CD8-positive, alpha-beta memory T cell (primary cell): ENCODE data around the gene CASR. TPM values are rescaled to one million over a fixed set of nuclear protein-coding genes. Genes with fewer than 3 reads are reported as not detected.
A peak's percentile ranks its signal among the peaks of the same experiment; 100 is the strongest.

Source experiments
- CTCF ChIA-PET: fragments of 350-600 bp; sonication (Branson Sonifier 250); formaldehyde crosslinking; loops from one replicate; lab custom pipeline; 2021; ENCODE audit warnings: antibody characterized with exemption; lab: Charles Lee
- POLR2A ChIA-PET: fragments of 350-600 bp; sonication (Branson Sonifier 250); formaldehyde crosslinking; loops from one replicate; lab custom pipeline; 2021; ENCODE audit warnings: antibody characterized with exemption; lab: Charles Lee
- DNase-seq, 5 donors: peaks; one replicate each; pipeline versions ENCODE4 v3.0.0 to v3.0.0-alpha.2; 2020 to 2022; ENCODE audit warnings: mixed read lengths in 1 of 5
- H3K27ac ChIP-seq: one replicate; pipeline ENCODE4 v1.7.0; 2013; ENCODE audit warnings: low read depth, mild to moderate bottlenecking, low read length, moderate library complexity
- H3K27me3 ChIP-seq: 2 replicates; pipeline ENCODE4 v1.7.0; 2013; ENCODE audit warnings: low read length, mild to moderate bottlenecking; ENCODE audit not compliant: insufficient read depth, poor library complexity, severe bottlenecking
- H3K36me3 ChIP-seq: 2 replicates; pipeline ENCODE4 v1.7.0; 2013; ENCODE audit warnings: mild to moderate bottlenecking, low read length, moderate library complexity; ENCODE audit not compliant: insufficient read depth
- H3K4me1 ChIP-seq: 2 replicates; pipeline ENCODE4 v1.7.0; 2013; ENCODE audit warnings: mild to moderate bottlenecking, low read length, moderate library complexity; ENCODE audit not compliant: insufficient read depth
- H3K4me3 ChIP-seq: 2 replicates; pipeline ENCODE4 v1.7.0; 2013; ENCODE audit warnings: mild to moderate bottlenecking, low read length
- H3K9me3 ChIP-seq: 2 replicates; pipeline ENCODE4 v1.7.0; 2013; ENCODE audit warnings: mild to moderate bottlenecking, low read length
- H3K27ac Mint-ChIP-seq, 8 donors: one replicate each; pipeline ENCODE4 v1.8.0; 2020 to 2021; ENCODE audit warnings: mixed read lengths in 8 of 8, mild to moderate bottlenecking in 6 of 8, inconsistent platforms in 3 of 8, moderate library complexity in 3 of 8
- H3K27me3 Mint-ChIP-seq, 2 donors: one replicate each; pipeline ENCODE4 v1.8.0; 2020 to 2021; ENCODE audit warnings: mixed read lengths in 2 of 2, mild to moderate bottlenecking in 1 of 2, moderate library complexity in 1 of 2
- H3K36me3 Mint-ChIP-seq, 3 donors: one replicate each; pipeline ENCODE4 v1.8.0; 2020 to 2021; ENCODE audit warnings: mixed read lengths in 3 of 3, inconsistent platforms in 1 of 3, mild to moderate bottlenecking in 1 of 3
- H3K4me1 Mint-ChIP-seq, 3 donors: one replicate each; pipeline ENCODE4 v1.8.0; 2020 to 2021; ENCODE audit warnings: mixed read lengths in 3 of 3, inconsistent platforms in 1 of 3, mild to moderate bottlenecking in 1 of 3
- H3K4me3 Mint-ChIP-seq, 7 donors: one replicate each; pipeline ENCODE4 v1.8.0; 2020 to 2021; ENCODE audit warnings: mixed read lengths in 7 of 7, mild to moderate bottlenecking in 6 of 7, moderate library complexity in 4 of 7, inconsistent platforms in 2 of 7
- H3K9me3 Mint-ChIP-seq, 5 donors: one replicate each; pipeline ENCODE4 v1.8.0; 2020 to 2022; ENCODE audit warnings: mixed read lengths in 5 of 5, mild to moderate bottlenecking in 3 of 5, moderate library complexity in 2 of 5, inconsistent platforms in 1 of 5
- polyA plus RNA-seq: library from polyadenylated mRNA; unstranded; fragments of 300-500 nt; fragmentation: Illumina TruSeq; gene quantifications from one replicate; pipeline ENCODE4 v1.2.3, GENCODE V29; 2021
- total RNA-seq, 2 experiments: library from RNA; stranded (reverse); gene quantifications; one replicate each; pipeline ENCODE4 v1.2.3, GENCODE V29; 2021

The CASR gene
- total and polyA plus RNA-seq, 3 experiments from 2014 or later: not detected

- CTCF ChIA-PET: no interaction called here
- peaks cover 5 to 16% of the 10 kb centered on the region in 2 donors for H3K27me3 Mint-ChIP-seq
- DNase-seq: no peak
Observed at GRCh38 chr3:122283796-122284445, 100.5 kb downstream of the CASR start.

GRCh38 chr3:122284486-122284885 lies 101.0 kb downstream of the CASR start:
- ChIA-PET CTCF (no interaction called here), POLR2A (no interaction called here)
- no peaks in the 10 kb centered on the region for H3K9me3 ChIP-seq
- Mint-ChIP-seq H3K9me3 (no peaks in the 10 kb centered on the region), H3K27ac (no peak overlapping the region), H3K36me3 (peaks cover 0 to 4% (median 0%) of the 10 kb centered on the region in 3 donors), H3K27me3 (peaks cover 5 to 21% of the 10 kb centered on the region in 2 donors), H3K4me3 (no peak overlapping the region), H3K4me1 (no peaks in the 10 kb centered on the region)
- no peaks in the 10 kb centered on the region for H3K4me1 ChIP-seq
- H3K4me3 ChIP-seq: no peak overlapping the region
- H3K27me3 ChIP-seq: no peaks in the 10 kb centered on the region
- no peaks in the 10 kb centered on the region for H3K36me3 ChIP-seq
- no peak overlapping the region for H3K27ac ChIP-seq
- DNase-seq: no peak

More at GRCh38 chr3:122283796-122284445, 100.5 kb downstream of the CASR start:
- no peaks in the 10 kb centered on the region for H3K4me1 Mint-ChIP-seq
- H3K9me3 ChIP-seq: no peaks in the 10 kb centered on the region
- H3K9me3 Mint-ChIP-seq: no peaks in the 10 kb centered on the region
- H3K4me3 Mint-ChIP-seq: no peak overlapping the region
- no peak overlapping the region for H3K27ac ChIP-seq
- no peaks in the 10 kb centered on the region for H3K4me1 ChIP-seq
- H3K4me3 ChIP-seq: no peak overlapping the region
- no peaks in the 10 kb centered on the region for H3K36me3 ChIP-seq
- no peak overlapping the region for H3K27ac Mint-ChIP-seq
- H3K36me3 Mint-ChIP-seq: peaks cover 0 to 4% (median 0%) of the 10 kb centered on the region in 3 donors
- POLR2A ChIA-PET: no interaction called here
- no peaks in the 10 kb centered on the region for H3K27me3 ChIP-seq

GRCh38 chr3:122294359-122294758 lies 110.9 kb downstream of the CASR start:
- no peaks in the 10 kb centered on the region for H3K27me3 ChIP-seq
- H3K9me3 Mint-ChIP-seq: no peaks in the 10 kb centered on the region
- peaks cover 8 to 14% (median 12%) of the 10 kb centered on the region in 3 donors for H3K4me1 Mint-ChIP-seq
- H3K4me3 ChIP-seq: no peak overlapping the region
- H3K4me1 ChIP-seq: no peaks in the 10 kb centered on the region
- H3K9me3 ChIP-seq: no peaks in the 10 kb centered on the region
- no peak overlapping the region for H3K27ac Mint-ChIP-seq
- H3K27me3 Mint-ChIP-seq: peaks cover 0 to under 1% of the 10 kb centered on the region in 2 donors
- H3K36me3 ChIP-seq: no peaks in the 10 kb centered on the region
- DNase-seq: no peak
- H3K36me3 Mint-ChIP-seq: no peaks in the 10 kb centered on the region
- no peak overlapping the region for H3K27ac ChIP-seq
- ChIA-PET CTCF (interaction anchor here (1.5 kb wide), 1 partner anchor 13 kb away, joined by 4 read pairs; no protein-coding TSS in a partner anchor), POLR2A (no interaction called here)
- H3K4me3 Mint-ChIP-seq: no peak overlapping the region

- no peaks in the 10 kb centered on the region for H3K4me1 ChIP-seq
- no peak overlapping the region for H3K4me3 ChIP-seq
- no peaks in the 10 kb centered on the region for H3K27me3 ChIP-seq
- no peak overlapping the region for H3K27ac Mint-ChIP-seq
- H3K27me3 Mint-ChIP-seq: no peaks in the 10 kb centered on the region
- H3K9me3 Mint-ChIP-seq: no peaks in the 10 kb centered on the region
- no peak overlapping the region for H3K27ac ChIP-seq
- peaks cover 8 to 9% (median 8%) of the 10 kb centered on the region in 3 donors for H3K4me1 Mint-ChIP-seq
- DNase-seq: no peak
- CTCF ChIA-PET: no interaction called here
- H3K9me3 ChIP-seq: no peaks in the 10 kb centered on the region
- POLR2A ChIA-PET: no interaction called here
- no peaks in the 10 kb centered on the region for H3K36me3 Mint-ChIP-seq
- no peak overlapping the region for H3K4me3 Mint-ChIP-seq
- H3K36me3 ChIP-seq: no peaks in the 10 kb centered on the region
Observed at GRCh38 chr3:122295266-122296062, 112.0 kb downstream of the CASR start.

- H3K27me3 Mint-ChIP-seq: no peaks in the 10 kb centered on the region
- H3K9me3 ChIP-seq: no peaks in the 10 kb centered on the region
- CTCF ChIA-PET: no interaction called here
Observed at GRCh38 chr3:122298239-122298638, 114.8 kb downstream of the CASR start.

GRCh38 chr3:122299215-122299614 lies 115.7 kb downstream of the CASR start:
- ChIA-PET POLR2A (no interaction called here), CTCF (interaction anchor here (1.5 to 2.3 kb wide), 4 partner anchors 11 to 753 kb away, joined by 4 to 11 read pairs (median 6); partner anchors contain the start of gene POLQ)
- Mint-ChIP-seq H3K9me3 (no peaks in the 10 kb centered on the region), H3K36me3 (no peaks in the 10 kb centered on the region), H3K27me3 (no peaks in the 10 kb centered on the region), H3K4me3 (no peak overlapping the region), H3K27ac (no peak overlapping the region), H3K4me1 (peaks cover 8 to 9% (median 8%) of the 10 kb centered on the region in 3 donors)
- H3K4me3 ChIP-seq: no peak overlapping the region
- H3K36me3 ChIP-seq: no peaks in the 10 kb centered on the region
- H3K27me3 ChIP-seq: no peaks in the 10 kb centered on the region
- no peak for DNase-seq
- H3K27ac ChIP-seq: no peak overlapping the region
- no peaks in the 10 kb centered on the region for H3K4me1 ChIP-seq
- H3K9me3 ChIP-seq: no peaks in the 10 kb centered on the region

More at GRCh38 chr3:122298239-122298638, 114.8 kb downstream of the CASR start:
- H3K36me3 ChIP-seq: no peaks in the 10 kb centered on the region
- Mint-ChIP-seq H3K27ac (peak overlapping the region in 1 of 8 donors; percentile 0), H3K36me3 (no peaks in the 10 kb centered on the region), H3K4me3 (no peak overlapping the region), H3K4me1 (peaks cover 8 to 9% (median 8%) of the 10 kb centered on the region in 3 donors), H3K9me3 (no peaks in the 10 kb centered on the region)
- H3K4me3 ChIP-seq: no peak overlapping the region
- POLR2A ChIA-PET: no interaction called here
- no peaks in the 10 kb centered on the region for H3K4me1 ChIP-seq
- H3K27ac ChIP-seq: no peak overlapping the region
- DNase-seq: no peak
- no peaks in the 10 kb centered on the region for H3K27me3 ChIP-seq

- CTCF ChIA-PET: interaction anchor here (0.7 to 2.3 kb wide), 6 partner anchors 12 to 754 kb away, joined by 3 to 11 read pairs (median 4); partner anchors contain the start of gene POLQ
- Histone ChIP-seq H3K4me1 (no peaks in the 10 kb centered on the region), H3K4me3 (no peak overlapping the region), H3K9me3 (no peaks in the 10 kb centered on the region), H3K36me3 (no peaks in the 10 kb centered on the region), H3K27ac (no peak overlapping the region), H3K27me3 (no peaks in the 10 kb centered on the region)
- no peaks in the 10 kb centered on the region for H3K36me3 Mint-ChIP-seq
- H3K9me3 Mint-ChIP-seq: no peaks in the 10 kb centered on the region
- no peak overlapping the region for H3K4me3 Mint-ChIP-seq
- peaks cover 8 to 9% (median 8%) of the 10 kb centered on the region in 3 donors for H3K4me1 Mint-ChIP-seq
- no peak overlapping the region for H3K27ac Mint-ChIP-seq
- POLR2A ChIA-PET: no interaction called here
- no peaks in the 10 kb centered on the region for H3K27me3 Mint-ChIP-seq
- peak in 3 of 5 donors; percentile 23 to 48 (median 33) for DNase-seq
Observed at GRCh38 chr3:122299872-122300460, 116.5 kb downstream of the CASR start.
